Hippocampal formation (tissue), 2 donors: Measurements from ENCODE around the gene PIGT.
"Not testable (repeated sequence)": the region's sequence is repeated elsewhere in the genome, so short reads cannot be mapped to it uniquely, and the experiment has no call there.

Source experiments
- DNase-seq, 2 donors: peaks; one replicate each; lab custom pipeline; 2025; lab: John Stamatoyannopoulos, UW

The PIGT gene

DNA sequence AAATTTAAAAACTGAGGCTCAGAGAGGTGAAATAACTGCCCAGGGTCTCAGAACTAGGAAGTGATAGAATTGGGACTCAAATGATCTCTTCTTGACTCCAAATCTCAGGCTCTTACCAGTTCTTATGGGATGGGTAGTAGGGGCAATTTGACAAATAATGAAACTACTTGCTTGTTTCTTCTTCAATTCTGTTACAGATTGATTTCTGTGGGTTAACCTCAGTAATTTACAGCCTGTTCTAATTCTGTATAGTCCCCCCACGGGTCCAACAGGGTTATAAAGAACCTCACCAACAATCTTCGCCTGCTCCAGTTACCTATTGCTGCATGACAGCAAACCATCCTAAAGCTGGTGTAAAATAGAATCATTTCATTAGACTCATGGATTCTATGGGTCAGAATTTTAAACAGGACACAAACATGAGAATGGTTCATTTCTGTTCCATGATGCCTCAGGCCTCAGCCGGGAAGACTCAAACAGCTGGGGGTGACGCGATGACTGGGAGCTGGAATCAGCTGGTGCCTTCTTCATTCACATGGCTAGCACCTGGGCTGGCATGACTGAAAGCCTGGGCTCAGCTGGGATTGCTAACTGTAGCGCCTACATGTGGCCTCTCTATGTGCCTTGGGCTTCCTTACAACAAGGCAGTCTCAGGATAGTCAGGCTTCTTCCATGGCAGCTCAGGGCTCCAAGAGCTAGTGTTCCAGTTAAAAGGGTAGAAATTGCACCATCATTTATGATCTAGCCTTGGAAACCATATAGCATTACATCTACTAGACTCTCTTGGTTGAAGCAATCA lies 47.0 kb downstream of the PIGT start:
- DNase-seq = no peak

DNA sequence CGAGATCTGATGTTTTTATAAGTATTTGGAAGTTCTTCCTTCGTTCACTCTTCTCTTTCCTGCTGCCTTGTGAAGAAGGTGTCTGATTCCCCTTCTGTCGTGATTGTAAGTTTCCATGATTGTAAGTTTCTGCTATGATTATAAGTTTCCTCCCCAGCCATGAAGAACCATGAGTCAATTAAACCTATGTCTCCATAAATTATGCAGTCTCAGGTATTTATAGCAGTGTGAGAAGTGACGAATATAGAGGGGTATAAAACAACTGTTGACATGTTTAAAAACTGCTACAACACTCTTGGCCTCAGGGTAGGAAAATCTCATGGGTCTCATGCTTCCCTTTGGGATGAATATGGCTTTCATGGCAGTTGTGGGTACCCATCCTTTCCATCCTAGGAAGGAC lies 47.8 kb downstream of the PIGT start:
- DNase-seq = no peak

DNA sequence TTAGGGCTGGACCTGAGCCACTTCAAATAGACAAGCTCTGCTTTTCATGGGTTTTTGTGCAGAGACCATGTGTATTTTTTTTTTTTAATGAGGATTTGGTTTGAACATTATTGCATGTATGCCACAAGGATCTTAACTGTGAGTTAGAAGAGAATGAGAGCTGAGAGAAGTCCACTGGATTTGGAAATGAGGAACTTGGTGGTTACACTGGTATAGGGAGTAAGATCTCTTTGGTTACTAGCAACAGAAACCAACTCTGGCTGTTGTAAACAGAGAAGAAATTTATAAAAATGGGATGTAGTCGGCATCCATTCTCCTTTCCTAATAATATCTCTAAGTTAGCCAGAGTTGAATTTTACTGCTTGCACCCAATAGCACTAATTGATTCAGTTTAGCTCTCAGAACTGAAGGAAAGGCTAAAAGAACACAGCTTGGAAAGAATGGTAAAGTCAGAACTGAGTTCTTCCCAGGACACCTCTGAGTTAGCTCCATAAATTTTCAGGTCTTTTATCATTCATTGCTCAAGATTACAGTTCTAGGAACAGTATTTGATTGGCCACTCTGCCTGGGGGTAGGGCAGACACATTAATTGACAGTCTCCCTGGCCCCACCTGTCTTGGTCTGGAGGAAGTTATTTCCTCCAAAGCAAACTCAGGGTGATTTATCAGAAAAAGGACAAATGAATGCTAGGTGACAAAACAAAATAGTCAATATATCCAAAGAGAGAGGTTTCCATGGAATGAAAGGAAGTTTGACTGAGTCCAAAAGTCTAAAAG lies 49.7 kb downstream of the PIGT start:
- no peak for DNase-seq

DNA sequence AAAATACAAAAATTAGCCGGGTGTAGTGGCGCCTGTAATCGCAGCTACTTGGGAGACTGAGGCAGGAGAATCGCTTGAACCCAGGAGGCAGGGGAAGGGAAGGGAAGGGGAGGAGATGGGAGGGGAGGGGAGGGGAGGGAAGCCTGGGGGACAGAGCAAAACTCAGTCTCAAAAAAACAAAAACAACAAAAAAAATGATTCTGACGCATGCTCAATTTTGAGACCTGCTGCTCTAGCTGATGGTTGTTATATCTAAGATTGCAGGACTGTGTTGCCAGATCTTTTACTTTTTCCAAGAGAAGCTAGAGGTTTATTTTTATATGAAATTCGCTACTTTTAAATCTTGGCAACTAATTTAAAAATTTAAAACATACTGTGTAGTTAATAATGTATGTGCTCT lies 51.2 kb downstream of the PIGT start:
- no peak for DNase-seq

DNA sequence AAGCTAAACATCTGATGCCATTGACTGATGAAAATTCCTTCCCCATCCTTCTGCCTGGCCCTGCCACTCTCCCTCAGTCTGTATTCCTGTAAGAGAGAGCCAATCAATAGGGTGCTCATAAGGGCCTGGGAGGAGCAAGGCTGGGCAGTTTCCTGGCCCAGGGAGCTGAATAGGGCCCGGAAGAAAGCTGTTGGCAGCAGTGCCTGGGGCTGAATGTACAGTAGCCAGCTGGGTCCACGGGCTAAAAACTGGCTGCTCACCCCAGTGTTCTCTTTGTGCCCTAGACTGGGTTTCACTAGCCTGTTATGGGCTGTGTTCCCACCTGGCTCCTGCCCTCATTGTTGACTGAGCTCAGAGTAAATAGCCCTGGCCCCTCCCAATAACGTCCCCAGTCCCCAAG lies 51.9 kb downstream of the PIGT start:
- peak in 1 of 2 donors; percentile 16 for DNase-seq

DNA sequence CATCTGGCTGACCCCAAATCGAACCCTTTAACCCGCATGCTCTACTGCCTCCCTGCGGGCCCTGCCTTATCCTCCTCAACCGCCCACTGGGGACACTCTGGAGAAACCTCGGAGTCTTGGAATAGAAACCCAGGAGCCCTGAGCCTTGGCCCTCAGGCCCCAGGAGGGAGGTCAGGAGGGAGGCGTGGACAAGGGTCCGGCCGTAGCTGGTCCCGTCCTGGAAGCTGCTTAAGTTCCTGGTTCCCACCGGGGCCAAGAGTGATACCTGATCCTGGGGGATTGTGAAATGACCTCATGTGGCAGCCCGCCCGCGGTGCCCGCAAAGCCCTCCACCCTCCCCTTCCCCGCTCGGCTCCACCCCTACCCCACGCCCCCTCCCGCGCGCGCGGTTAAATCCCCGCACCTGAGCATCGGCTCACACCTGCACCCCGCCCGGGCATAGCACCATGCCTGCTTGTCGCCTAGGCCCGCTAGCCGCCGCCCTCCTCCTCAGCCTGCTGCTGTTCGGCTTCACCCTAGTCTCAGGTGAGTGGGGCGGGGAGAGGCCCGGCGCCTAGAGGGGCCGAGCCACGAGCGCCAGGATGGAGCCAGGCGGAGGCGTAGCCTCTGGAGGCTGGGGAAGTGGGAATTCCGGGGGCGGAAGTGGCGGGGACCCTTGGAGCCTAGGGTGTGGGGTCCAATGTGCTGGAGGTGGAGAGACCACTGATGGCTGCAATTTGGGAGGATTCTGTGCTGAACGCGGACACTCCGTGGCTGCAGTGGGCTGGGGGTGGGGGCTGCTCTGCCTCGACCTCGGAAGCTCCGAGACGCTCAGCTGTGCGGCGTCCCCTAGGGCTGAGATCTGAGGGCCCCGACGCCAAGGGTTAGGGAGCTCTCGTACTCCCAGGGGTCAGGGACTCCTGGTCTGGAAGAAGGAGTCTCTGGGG lies 53.7 kb downstream of the PIGT start, which contains the start of gene WFDC2:
WFDC2 (plus strand) TSS at position 418 of the 926 bp plus-strand sequence; CDS start at position 447, 29 bp downstream.
- no peak for DNase-seq

DNA sequence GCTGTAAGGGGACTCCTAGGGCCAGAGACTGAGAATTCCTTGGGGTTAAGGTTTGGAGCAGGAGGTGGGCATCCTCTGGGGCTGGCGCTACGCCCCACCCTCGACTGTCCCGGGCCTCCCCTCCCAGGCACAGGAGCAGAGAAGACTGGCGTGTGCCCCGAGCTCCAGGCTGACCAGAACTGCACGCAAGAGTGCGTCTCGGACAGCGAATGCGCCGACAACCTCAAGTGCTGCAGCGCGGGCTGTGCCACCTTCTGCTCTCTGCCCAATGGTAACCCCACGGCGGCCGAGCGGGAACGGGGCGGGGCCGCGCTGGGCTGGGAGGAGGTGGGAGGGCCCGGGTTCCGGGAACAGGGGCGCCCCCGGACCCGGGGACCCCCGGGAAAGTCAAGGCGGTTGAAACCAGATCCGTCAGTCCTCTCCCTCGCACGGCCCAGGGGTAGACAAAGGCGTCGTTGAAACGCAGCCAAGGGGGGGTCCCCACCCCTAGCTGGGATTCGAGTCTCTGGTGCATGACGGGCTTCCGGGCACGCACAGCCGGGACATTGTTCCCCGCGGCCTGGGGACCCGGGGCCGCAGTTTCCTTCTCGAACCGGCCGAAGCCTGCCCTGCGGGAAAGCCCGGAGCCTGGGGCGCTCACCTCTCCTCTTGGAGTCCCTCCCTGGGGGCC lies 54.5 kb downstream of the PIGT start:
- DNase-seq = peak in 1 of 2 donors; percentile 27

DNA sequence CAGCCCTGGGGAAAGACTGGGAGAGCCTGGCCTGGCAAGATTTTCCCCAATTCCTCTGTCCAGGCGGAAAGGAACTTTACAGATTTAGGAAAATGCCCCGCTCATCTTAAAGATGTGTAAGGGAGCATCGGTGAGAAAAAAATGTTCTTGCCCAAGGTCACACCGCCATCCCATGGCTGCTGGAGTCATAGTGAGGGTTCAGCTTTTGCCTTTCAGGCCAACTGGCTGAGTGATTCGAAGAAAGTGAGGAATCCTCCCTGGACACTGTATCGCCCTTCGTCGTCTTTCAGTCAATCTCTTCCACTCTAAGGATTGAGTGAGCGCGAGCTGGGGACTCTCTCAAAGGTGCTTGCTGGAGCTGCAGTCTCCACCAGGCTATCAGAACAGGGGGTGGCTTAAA lies 55.0 kb downstream of the PIGT start:
- DNase-seq = peak in 1 of 2 donors; percentile 27

DNA sequence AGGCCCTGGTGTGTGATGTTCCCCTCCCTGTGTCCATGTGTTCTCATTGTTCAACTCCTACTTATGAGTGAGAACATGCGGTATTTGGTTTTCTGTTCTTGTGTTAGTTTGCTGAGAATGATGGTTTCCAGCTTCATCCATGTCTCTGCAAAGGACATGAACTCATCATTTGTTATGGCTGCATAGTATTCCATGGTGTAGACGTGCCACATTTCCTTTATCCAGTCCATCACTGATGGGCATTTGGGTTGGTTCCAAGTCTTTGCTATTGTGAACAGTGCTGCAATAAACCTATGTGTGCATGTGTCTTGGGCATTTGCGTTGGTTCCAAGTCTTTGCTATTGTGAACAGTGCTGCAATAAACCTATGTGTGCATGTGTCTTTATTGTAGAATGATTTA lies 56.3 kb downstream of the PIGT start:
- not testable (repeated sequence) for DNase-seq
